HCT116 (cell line): Measurements from ENCODE around the gene SGCA. TPM values are rescaled to one million over a fixed set of nuclear protein-coding genes. Genes with fewer than 3 reads are reported as not detected.
A peak's percentile ranks its signal among the peaks of the same experiment; 100 is the strongest.

Experiments used
- ATAC-seq: fragments of 200-7000 bp; cut with Tn5 transposase; 2 replicates; pipeline ENCODE4 v1.9.1; 2020; ENCODE audit warnings: mild to moderate bottlenecking, moderate library complexity
- BruUV-seq: library from RNA; stranded (reverse); fragments of 400-500 nt; replicated peaks from 2 replicates; lab custom pipeline; 2021; lab: Mats Ljungman, UMichigan
- CTCF ChIA-PET: fragments of 300-600 bp; sonication (Branson Sonifier 250); formaldehyde crosslinking; loops from one replicate; lab custom pipeline; 2021; ENCODE audit warnings: antibody characterized with exemption; lab: Charles Lee
- POLR2A ChIA-PET: fragments of 300-600, 350-600 bp; sonication (Branson Sonifier 250); formaldehyde crosslinking; loops from one replicate; lab custom pipeline; 2021; ENCODE audit warnings: antibody characterized with exemption; lab: Charles Lee
- RAD21 ChIA-PET, 2 experiments: fragments of 300-600 bp; sonication (Branson Sonifier 250); formaldehyde crosslinking; loops; one replicate each; lab custom pipeline; 2023; ENCODE audit warnings: low total read pairs in 2 of 2; ENCODE audit not compliant: uncharacterized antibody in 2 of 2, unreplicated experiment in 2 of 2, low non-redundant PET in 1 of 2; lab: Charles Lee
- DNase-seq: peaks from one replicate; pipeline ENCODE4 v3.0.0-alpha.2; 2010; ENCODE audit warnings: low read depth, low spot score
- H2AFZ ChIP-seq: fragments of 200-600 bp; shearing (Covaris generic), sonication (generic); 2 replicates; pipeline ENCODE4 v1.6.1; 2017; ENCODE audit warnings: low read depth, mixed run types, mixed read lengths, antibody characterized with exemption, low read length; ENCODE audit not compliant: poor library complexity, severe bottlenecking
- H3K27ac ChIP-seq: 2 replicates; pipeline ENCODE4 v1.5.1; 2012; ENCODE audit warnings: low read depth, low read length
- H3K27me3 ChIP-seq: fragments of 200-600 bp; sonication (generic); 2 replicates; pipeline ENCODE4 v1.6.1; 2016; ENCODE audit warnings: mixed run types, low read length, mixed read lengths; ENCODE audit not compliant: insufficient read depth
- H3K36me3 ChIP-seq, 2 experiments: fragments of 200-500 bp in 1 of 2; fragments of 200-600 bp in 1 of 2; sonication (Bioruptor generic) in 1 of 2; sonication (generic) in 1 of 2; 2 replicates each; pipeline versions ENCODE4 v1.5.1 to v1.6.1; 2014 to 2016; ENCODE audit warnings: low read length in 2 of 2, inconsistent platforms in 1 of 2, mixed read lengths in 1 of 2, mixed run types in 1 of 2; ENCODE audit not compliant: insufficient read depth in 2 of 2, control insufficient read depth in 1 of 2
- H3K4me1 ChIP-seq, 2 experiments: fragments of 200-600 bp in 1 of 2; sonication (generic) in 1 of 2; 2 replicates each; pipeline versions ENCODE4 v1.5.1 to v1.6.1; 2012 to 2017; ENCODE audit warnings: low read length in 2 of 2, inconsistent platforms in 1 of 2, mild to moderate bottlenecking in 1 of 2, mixed read lengths in 1 of 2, mixed run types in 1 of 2, moderate library complexity in 1 of 2; ENCODE audit not compliant: insufficient read depth in 2 of 2, control insufficient read depth in 1 of 2
- H3K4me2 ChIP-seq: fragments of 200-600 bp; sonication (generic); 2 replicates; pipeline ENCODE4 v1.6.1; 2017; ENCODE audit warnings: mixed run types, low read length, mixed read lengths
- H3K4me3 ChIP-seq, 2 experiments: fragments of 200-600 bp in 1 of 2; sonication (generic) in 1 of 2; replicated peaks in 1 of 2; 2 replicates each; pipeline ENCODE4 v1.5.1; 2011 to 2016; ENCODE audit warnings: low read length in 2 of 2, control low read depth in 1 of 2, low read depth in 1 of 2, mild to moderate bottlenecking in 1 of 2, mixed read lengths in 1 of 2, mixed run types in 1 of 2
- H3K79me2 ChIP-seq: fragments of 200-600 bp; sonication (generic); 2 replicates; pipeline ENCODE4 v1.6.1; 2017; ENCODE audit warnings: mild to moderate bottlenecking, mixed run types, low read length, moderate library complexity, mixed read lengths; ENCODE audit not compliant: insufficient read depth
- H3K9ac ChIP-seq: fragments of 200-600 bp; sonication (generic); 2 replicates; pipeline ENCODE4 v1.6.1; 2016; ENCODE audit warnings: low read length, mixed read lengths
- H3K9me2 ChIP-seq: fragments of 200-600 bp; sonication (generic), shearing (Covaris generic); 2 replicates; pipeline ENCODE4 v1.6.1; 2017; ENCODE audit warnings: mixed run types, mild to moderate bottlenecking, moderate library complexity; ENCODE audit not compliant: insufficient read depth
- H3K9me3 ChIP-seq, 2 experiments: fragments of 200-500 bp in 1 of 2; fragments of 200-600 bp in 1 of 2; sonication (Bioruptor generic) in 1 of 2; sonication (generic) in 1 of 2; 2 replicates each; pipeline ENCODE4 v1.6.1; 2014 to 2017; ENCODE audit warnings: low read length in 2 of 2, mixed read lengths in 2 of 2, inconsistent platforms in 1 of 2, low read depth in 1 of 2, mild to moderate bottlenecking in 1 of 2, mixed run types in 1 of 2, moderate library complexity in 1 of 2; ENCODE audit not compliant: control insufficient read depth in 1 of 2, insufficient read depth in 1 of 2
- H4K20me1 ChIP-seq: fragments of 200-600 bp; sonication (generic), shearing (Covaris generic); 2 replicates; pipeline ENCODE4 v1.6.1; 2017; ENCODE audit warnings: mixed run types, mild to moderate bottlenecking, moderate library complexity; ENCODE audit not compliant: insufficient read depth
- CBX3 ChIP-seq: IDR thresholded peaks from 2 replicates; pipeline ENCODE4 v1.6.1; 2012; ENCODE audit warnings: low read depth
- CEBPB ChIP-seq: IDR thresholded peaks from 2 replicates; pipeline ENCODE4 v1.6.1; 2012; ENCODE audit warnings: low read depth
- ELF1 ChIP-seq: IDR thresholded peaks from 2 replicates; pipeline ENCODE4 v1.6.1; 2012; ENCODE audit warnings: low read depth, borderline replicate concordance
- EZH2phosphoT487 ChIP-seq: fragments of 200-600 bp; IDR thresholded peaks from 2 replicates; pipeline ENCODE4 v1.6.1; 2018; ENCODE audit warnings: antibody characterized with exemption, borderline replicate concordance
- POLR2A ChIP-seq: IDR thresholded peaks from 2 replicates; pipeline ENCODE4 v1.7.0; 2011; ENCODE audit warnings: borderline replicate concordance; ENCODE audit not compliant: insufficient read depth, insufficient read length; ENCODE audit errors: extremely low read depth
- POLR2AphosphoS5 ChIP-seq: IDR thresholded peaks from 2 replicates; pipeline ENCODE4 v1.6.1; 2011; ENCODE audit warnings: mild to moderate bottlenecking, low read depth, low read length, moderate library complexity
- SRF ChIP-seq: IDR thresholded peaks from 2 replicates; pipeline ENCODE4 v1.6.1; 2012; ENCODE audit warnings: low read depth
- YY1 ChIP-seq: IDR thresholded peaks from 2 replicates; pipeline ENCODE4 v1.6.1; 2011; ENCODE audit warnings: low read length, low read depth, moderate library complexity, mild to moderate bottlenecking; ENCODE audit not compliant: insufficient replicate concordance; ENCODE audit errors: extremely low read depth
- ZFX ChIP-seq: fragments of 450-650 bp; IDR thresholded peaks from 2 replicates; pipeline ENCODE4 v1.6.1; 2017
- ZNF274 ChIP-seq: fragments of 200-500 bp; sonication (Bioruptor generic); IDR thresholded peaks from 2 replicates; pipeline ENCODE4 v1.6.1; 2014; ENCODE audit warnings: mild to moderate bottlenecking, low read depth, low read length, inconsistent platforms
- intact Hi-C: fragments of 100-400 bp; cut with micrococcal nuclease; formaldehyde crosslinking; loops from 2 replicates; pipeline ENCODE4 v1.10.0; 2022
- total RNA-seq: library from RNA; stranded (reverse); gene quantifications from one replicate; pipeline ENCODE4 v1.2.1, GENCODE V29; 2021; ENCODE audit not compliant: unreplicated experiment
- TF ChIP-seq, protein P1 (sequence below): IDR thresholded peaks from 2 replicates; pipeline ENCODE4 v1.6.1; 2012; ENCODE audit warnings: low read depth

SGCA gene
- total RNA-seq, 1 experiment from 2014 or later: 0.37 TPM

DNA sequence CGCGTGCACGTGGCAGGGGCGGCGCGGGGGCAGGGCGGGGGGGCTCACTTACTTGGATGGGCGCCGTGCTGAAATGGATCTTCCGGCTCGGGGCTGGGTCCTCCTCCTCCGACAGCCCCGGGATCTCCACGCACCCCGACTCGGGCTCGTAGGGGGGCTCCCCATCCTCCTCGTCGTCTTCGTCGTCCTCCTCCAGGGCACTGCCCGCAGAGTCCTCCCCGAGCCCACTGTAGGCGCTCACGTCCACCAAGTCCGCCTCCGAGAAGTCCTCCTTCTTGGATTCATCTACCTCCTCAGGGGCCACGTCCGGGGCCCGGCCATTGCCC is 16.8 kb upstream of the SGCA start:
- Histone ChIP-seq H3K4me3 (peak overlapping the region; percentile 76 to 97), H2AFZ (no peak overlapping the region), H3K9me3 (no peaks in the 10 kb centered on the region), H3K9ac (peak overlapping the region; percentile 74), H3K27me3 (no peaks in the 10 kb centered on the region), H3K79me2 (peaks cover 67% of the 10 kb centered on the region), H3K36me3 (peaks cover 24 to 32% of the 10 kb centered on the region in 2 experiments; a peak in 3 of 4 replicates), H3K9me2 (no peaks in the 10 kb centered on the region), H4K20me1 (no peaks in the 10 kb centered on the region), H3K4me1 (peaks cover 26 to 51% of the 10 kb centered on the region in 2 experiments), H3K4me2 (peak overlapping the region; percentile 92), H3K27ac (peak overlapping the region; percentile 89)
- TF ChIP-seq CBX3: no peak
- TF ChIP-seq YY1: no peak
- no peak for TF ChIP-seq CEBPB
- peak; percentile 47 for TF ChIP-seq POLR2A
- TF ChIP-seq POLR2AphosphoS5: peak; percentile 56
- TF ChIP-seq, protein P1, sequence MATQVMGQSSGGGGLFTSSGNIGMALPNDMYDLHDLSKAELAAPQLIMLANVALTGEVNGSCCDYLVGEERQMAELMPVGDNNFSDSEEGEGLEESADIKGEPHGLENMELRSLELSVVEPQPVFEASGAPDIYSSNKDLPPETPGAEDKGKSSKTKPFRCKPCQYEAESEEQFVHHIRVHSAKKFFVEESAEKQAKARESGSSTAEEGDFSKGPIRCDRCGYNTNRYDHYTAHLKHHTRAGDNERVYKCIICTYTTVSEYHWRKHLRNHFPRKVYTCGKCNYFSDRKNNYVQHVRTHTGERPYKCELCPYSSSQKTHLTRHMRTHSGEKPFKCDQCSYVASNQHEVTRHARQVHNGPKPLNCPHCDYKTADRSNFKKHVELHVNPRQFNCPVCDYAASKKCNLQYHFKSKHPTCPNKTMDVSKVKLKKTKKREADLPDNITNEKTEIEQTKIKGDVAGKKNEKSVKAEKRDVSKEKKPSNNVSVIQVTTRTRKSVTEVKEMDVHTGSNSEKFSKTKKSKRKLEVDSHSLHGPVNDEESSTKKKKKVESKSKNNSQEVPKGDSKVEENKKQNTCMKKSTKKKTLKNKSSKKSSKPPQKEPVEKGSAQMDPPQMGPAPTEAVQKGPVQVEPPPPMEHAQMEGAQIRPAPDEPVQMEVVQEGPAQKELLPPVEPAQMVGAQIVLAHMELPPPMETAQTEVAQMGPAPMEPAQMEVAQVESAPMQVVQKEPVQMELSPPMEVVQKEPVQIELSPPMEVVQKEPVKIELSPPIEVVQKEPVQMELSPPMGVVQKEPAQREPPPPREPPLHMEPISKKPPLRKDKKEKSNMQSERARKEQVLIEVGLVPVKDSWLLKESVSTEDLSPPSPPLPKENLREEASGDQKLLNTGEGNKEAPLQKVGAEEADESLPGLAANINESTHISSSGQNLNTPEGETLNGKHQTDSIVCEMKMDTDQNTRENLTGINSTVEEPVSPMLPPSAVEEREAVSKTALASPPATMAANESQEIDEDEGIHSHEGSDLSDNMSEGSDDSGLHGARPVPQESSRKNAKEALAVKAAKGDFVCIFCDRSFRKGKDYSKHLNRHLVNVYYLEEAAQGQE: no peak
- TF ChIP-seq ZNF274: no peak
- no peak for TF ChIP-seq ELF1
- TF ChIP-seq EZH2phosphoT487: no peak
- no peak for TF ChIP-seq SRF
- no peak for TF ChIP-seq ZFX
- RAD21 ChIA-PET: no interaction called here
- DNase-seq (no peak), ATAC-seq (no peak)
- intact Hi-C loops: no loop called here
- no TSS peak for BruUV-seq
- CTCF ChIA-PET: interaction anchor here (0.7 to 2.3 kb wide), 2 partner anchors 12 to 18 kb away, joined by 5 read pairs; no protein-coding TSS in a partner anchor
- POLR2A ChIA-PET: no interaction called here
